ENCODE data around the gene INPP4B.

INPP4B gene

GRCh38 chr4:142405695-142406498 lies 440.2 kb downstream of the INPP4B start:
- Histone ChIP-seq H3K27me3 (ENCODE audit: insufficient read depth, poor library complexity, severe bottlenecking) (no peaks in the 10 kb centered on the region), H3K4me1 (ENCODE audit: insufficient read depth, poor library complexity, severe bottlenecking) (peaks cover 57% of the 10 kb centered on the region), H3K36me3 (ENCODE audit: low read depth) (peaks cover 26% of the 10 kb centered on the region), H3K9me3 (ENCODE audit: severe bottlenecking) (no peaks in the 10 kb centered on the region), H3K4me3 (ENCODE audit: severe bottlenecking) (peak overlapping the region; percentile 54), H3K27ac (ENCODE audit: poor library complexity, severe bottlenecking) (peak overlapping the region; percentile 99)
- no peak for DNase-seq (ENCODE audit: low spot score)
- TF ChIP-seq, protein P1, sequence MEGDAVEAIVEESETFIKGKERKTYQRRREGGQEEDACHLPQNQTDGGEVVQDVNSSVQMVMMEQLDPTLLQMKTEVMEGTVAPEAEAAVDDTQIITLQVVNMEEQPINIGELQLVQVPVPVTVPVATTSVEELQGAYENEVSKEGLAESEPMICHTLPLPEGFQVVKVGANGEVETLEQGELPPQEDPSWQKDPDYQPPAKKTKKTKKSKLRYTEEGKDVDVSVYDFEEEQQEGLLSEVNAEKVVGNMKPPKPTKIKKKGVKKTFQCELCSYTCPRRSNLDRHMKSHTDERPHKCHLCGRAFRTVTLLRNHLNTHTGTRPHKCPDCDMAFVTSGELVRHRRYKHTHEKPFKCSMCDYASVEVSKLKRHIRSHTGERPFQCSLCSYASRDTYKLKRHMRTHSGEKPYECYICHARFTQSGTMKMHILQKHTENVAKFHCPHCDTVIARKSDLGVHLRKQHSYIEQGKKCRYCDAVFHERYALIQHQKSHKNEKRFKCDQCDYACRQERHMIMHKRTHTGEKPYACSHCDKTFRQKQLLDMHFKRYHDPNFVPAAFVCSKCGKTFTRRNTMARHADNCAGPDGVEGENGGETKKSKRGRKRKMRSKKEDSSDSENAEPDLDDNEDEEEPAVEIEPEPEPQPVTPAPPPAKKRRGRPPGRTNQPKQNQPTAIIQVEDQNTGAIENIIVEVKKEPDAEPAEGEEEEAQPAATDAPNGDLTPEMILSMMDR (IDR thresholded peaks at IDR 0.05; ENCODE audit: poor library complexity, severe bottlenecking): no peak
- peak; percentile 61 for ATAC-seq (ENCODE audit: low read depth)

GRCh38 chr4:142405021-142405694 lies 440.9 kb downstream of the INPP4B start:
- TF ChIP-seq, protein P1 (IDR thresholded peaks at IDR 0.05; ENCODE audit: poor library complexity, severe bottlenecking): no peak
- ATAC-seq (ENCODE audit: low read depth) (peak; percentile 33), DNase-seq (ENCODE audit: low spot score) (peak; percentile 60)
- Histone ChIP-seq H3K36me3 (ENCODE audit: low read depth) (peaks cover 33% of the 10 kb centered on the region), H3K4me1 (ENCODE audit: insufficient read depth, poor library complexity, severe bottlenecking) (peaks cover 65% of the 10 kb centered on the region), H3K4me3 (ENCODE audit: severe bottlenecking) (peak overlapping the region; percentile 54), H3K9me3 (ENCODE audit: severe bottlenecking) (no peaks in the 10 kb centered on the region), H3K27me3 (ENCODE audit: insufficient read depth, poor library complexity, severe bottlenecking) (no peaks in the 10 kb centered on the region), H3K27ac (ENCODE audit: poor library complexity, severe bottlenecking) (peak overlapping the region; percentile 99)

DNA sequence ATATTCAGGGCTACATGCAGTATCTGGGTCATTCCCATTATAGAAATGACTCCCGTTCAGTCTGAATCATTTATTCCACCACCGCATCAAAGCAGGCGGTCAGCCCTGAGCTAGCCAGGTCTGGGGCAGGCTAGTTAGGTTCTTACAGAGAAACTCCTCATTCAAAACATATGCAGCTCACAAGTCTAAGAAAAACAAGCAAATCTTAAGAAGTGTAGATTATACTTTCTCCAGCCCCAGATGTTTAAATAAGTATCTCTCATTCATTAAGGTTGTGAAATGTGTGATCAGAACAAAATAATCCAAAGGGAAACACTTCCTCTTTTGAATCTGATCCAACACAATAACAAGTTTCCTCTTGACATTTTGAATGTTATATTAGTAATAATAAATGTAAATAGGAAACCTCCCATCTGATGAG lies 441.9 kb downstream of the INPP4B start:
- TF ChIP-seq, protein P1 (IDR thresholded peaks at IDR 0.05; ENCODE audit: poor library complexity, severe bottlenecking): no peak
- peak overlapping the region; percentile 99 for H3K27ac ChIP-seq (ENCODE audit: poor library complexity, severe bottlenecking)
- DNase-seq (ENCODE audit: low spot score) (no peak), ATAC-seq (ENCODE audit: low read depth) (peak; percentile 42)
- peaks cover 72% of the 10 kb centered on the region for H3K4me1 ChIP-seq (ENCODE audit: insufficient read depth, poor library complexity, severe bottlenecking)
- H3K9me3 ChIP-seq (ENCODE audit: severe bottlenecking): no peaks in the 10 kb centered on the region
- H3K27me3 ChIP-seq (ENCODE audit: insufficient read depth, poor library complexity, severe bottlenecking): no peaks in the 10 kb centered on the region
- H3K36me3 ChIP-seq (ENCODE audit: low read depth): peaks cover 43% of the 10 kb centered on the region
- peak overlapping the region; percentile 54 for H3K4me3 ChIP-seq (ENCODE audit: severe bottlenecking)

DNA sequence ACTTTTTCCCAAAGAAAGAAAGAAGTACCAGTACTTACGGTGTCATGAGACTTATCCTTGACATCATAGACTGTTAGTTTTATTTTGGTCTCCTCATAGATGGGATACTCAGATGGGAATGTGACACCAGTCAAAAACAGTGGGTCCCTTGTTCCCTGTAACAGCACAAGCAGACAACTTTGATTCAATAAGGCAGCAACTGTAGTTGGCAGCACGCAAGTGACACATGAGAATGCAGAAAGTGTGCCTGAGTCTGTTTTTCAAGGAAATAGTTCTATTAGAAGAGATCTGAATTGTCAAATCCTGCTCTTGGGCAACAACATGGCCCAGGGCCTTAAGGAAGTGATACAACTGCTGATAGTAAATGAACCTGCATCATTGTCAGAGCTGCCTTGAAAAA lies 443.2 kb downstream of the INPP4B start:
- ATAC-seq (ENCODE audit: low read depth): no peak

More for the DNA sequence above, 443.2 kb downstream of the INPP4B start:
- Histone ChIP-seq H3K4me3 (ENCODE audit: severe bottlenecking) (peak overlapping the region; percentile 54), H3K27me3 (ENCODE audit: insufficient read depth, poor library complexity, severe bottlenecking) (no peaks in the 10 kb centered on the region), H3K36me3 (ENCODE audit: low read depth) (peaks cover 47% of the 10 kb centered on the region), H3K4me1 (ENCODE audit: insufficient read depth, poor library complexity, severe bottlenecking) (peaks cover 68% of the 10 kb centered on the region), H3K27ac (ENCODE audit: poor library complexity, severe bottlenecking) (peak overlapping the region; percentile 99), H3K9me3 (ENCODE audit: severe bottlenecking) (no peaks in the 10 kb centered on the region)
- no peak for DNase-seq (ENCODE audit: low spot score)
- TF ChIP-seq, protein P1 (IDR thresholded peaks at IDR 0.05; ENCODE audit: poor library complexity, severe bottlenecking): no peak

Measured in RWPE2 (cell line).